GM10266 (cell line): ENCODE measurements around the gene DNAJB4.
"Not testable (repeated sequence)": the region's sequence is repeated elsewhere in the genome, so short reads cannot be mapped to it uniquely, and the experiment has no call there.

Source experiments
- DNase-seq: peaks from one replicate; pipeline ENCODE4 v3.0.0; 2012; ENCODE audit errors: extremely low spot score
- CTCF ChIP-seq: IDR thresholded peaks from 2 replicates; pipeline ENCODE4 v1.5.1; 2012; ENCODE audit warnings: mild to moderate bottlenecking, low read depth; ENCODE audit not compliant: control insufficient read depth, insufficient read depth; ENCODE audit errors: missing control alignments

The DNAJB4 gene

GRCh38 chr1:78061825-78062523 is 57.2 kb downstream of the DNAJB4 start:
- TF ChIP-seq CTCF: no peak
- DNase-seq: no peak

- DNase-seq: not testable (repeated sequence)
Measured at GRCh38 chr1:78064886-78065285, 60.1 kb downstream of the DNAJB4 start.
